Naive thymus-derived CD4-positive, alpha-beta T cell (primary cell): Measurements from ENCODE around the gene BICD2. TPM values are rescaled to one million over a fixed set of nuclear protein-coding genes. Genes with fewer than 3 reads are reported as not detected.

ENCODE experiments used
- ATAC-seq: fragments of 150-1000 bp; cut with Tn5 transposase; 2 replicates; pipeline ENCODE4 v1.10.0; 2021; ENCODE audit warnings: mild to moderate bottlenecking, moderate library complexity
- CTCF ChIA-PET: fragments of 350-600 bp; sonication (Branson Sonifier 250); formaldehyde crosslinking; loops from one replicate; lab custom pipeline; 2021; ENCODE audit warnings: antibody characterized with exemption; lab: Charles Lee
- POLR2A ChIA-PET: fragments of 350-600 bp; sonication (Branson Sonifier 250); formaldehyde crosslinking; loops from one replicate; lab custom pipeline; 2021; ENCODE audit warnings: antibody characterized with exemption, inconsistent platforms; lab: Charles Lee
- DNase-seq, 9 donors: peaks; one replicate each; pipeline versions ENCODE4 v3.0.0 to v3.0.0-alpha.2; 2020 to 2022; ENCODE audit warnings: mixed read lengths in 1 of 9
- H3K27ac ChIP-seq: one replicate; pipeline ENCODE4 v1.7.0; 2013; ENCODE audit warnings: mild to moderate bottlenecking, low read depth, low read length, moderate library complexity
- H3K27me3 ChIP-seq, 2 donors: one replicate each; pipeline ENCODE4 v1.7.0; 2013; ENCODE audit warnings: low read length in 2 of 2, mild to moderate bottlenecking in 2 of 2, moderate library complexity in 2 of 2; ENCODE audit not compliant: control insufficient read depth in 2 of 2, insufficient read depth in 2 of 2
- H3K36me3 ChIP-seq, 3 experiments: 1 replicate in 2 of 3; 2 replicates in 1 of 3; pipeline ENCODE4 v1.7.0; 2013; ENCODE audit warnings: low read length in 3 of 3, mild to moderate bottlenecking in 3 of 3, moderate library complexity in 1 of 3; ENCODE audit not compliant: insufficient read depth in 3 of 3, control insufficient read depth in 2 of 3
- H3K4me1 ChIP-seq, 2 donors: one replicate each; pipeline ENCODE4 v1.7.0; 2013; ENCODE audit warnings: low read length in 2 of 2, mild to moderate bottlenecking in 2 of 2, moderate library complexity in 1 of 2; ENCODE audit not compliant: control insufficient read depth in 2 of 2, insufficient read depth in 2 of 2
- H3K4me3 ChIP-seq: 2 replicates; pipeline ENCODE4 v1.7.0; 2013; ENCODE audit warnings: mild to moderate bottlenecking, low read length
- H3K9me3 ChIP-seq, 3 experiments: 1 replicate in 2 of 3; 2 replicates in 1 of 3; pipeline ENCODE4 v1.7.0; 2013; ENCODE audit warnings: low read length in 3 of 3; ENCODE audit not compliant: control insufficient read depth in 2 of 3
- H3K27ac Mint-ChIP-seq, 9 donors: one replicate each; pipeline ENCODE4 v1.8.0; 2020 to 2022; ENCODE audit warnings: mixed read lengths in 9 of 9, mild to moderate bottlenecking in 8 of 9, moderate library complexity in 5 of 9, inconsistent platforms in 2 of 9
- H3K27me3 Mint-ChIP-seq, 5 donors: one replicate each; pipeline ENCODE4 v1.8.0; 2021 to 2022; ENCODE audit warnings: mixed read lengths in 5 of 5, mild to moderate bottlenecking in 1 of 5
- H3K36me3 Mint-ChIP-seq, 5 donors: one replicate each; pipeline ENCODE4 v1.8.0; 2020 to 2022; ENCODE audit warnings: mixed read lengths in 5 of 5, mild to moderate bottlenecking in 3 of 5, inconsistent platforms in 1 of 5
- H3K4me1 Mint-ChIP-seq, 7 donors: one replicate each; pipeline ENCODE4 v1.8.0; 2020 to 2022; ENCODE audit warnings: mixed read lengths in 7 of 7, mild to moderate bottlenecking in 3 of 7, inconsistent platforms in 1 of 7
- H3K4me3 Mint-ChIP-seq, 10 donors: one replicate each; pipeline ENCODE4 v1.8.0; 2020 to 2022; ENCODE audit warnings: mild to moderate bottlenecking in 10 of 10, mixed read lengths in 10 of 10, moderate library complexity in 6 of 10, inconsistent platforms in 2 of 10
- H3K9me3 Mint-ChIP-seq, 11 donors: one replicate each; pipeline ENCODE4 v1.8.0; 2020 to 2022; ENCODE audit warnings: mixed read lengths in 11 of 11, mild to moderate bottlenecking in 4 of 11, inconsistent platforms in 1 of 11, moderate library complexity in 1 of 11
- intact Hi-C, 2 donors: fragments of 100-400 bp; cut with micrococcal nuclease; formaldehyde crosslinking; loops; one replicate each; pipeline ENCODE4 v1.15.1; 2023
- polyA plus RNA-seq, 2 donors: library from polyadenylated mRNA; unstranded; fragments of 300-500 nt; fragmentation: Illumina TruSeq; gene quantifications; one replicate each; pipeline ENCODE4 v1.2.3, GENCODE V29; 2021
- total RNA-seq, 6 experiments: library from RNA in 5 of 6; stranded (reverse) in 5 of 6; gene quantifications; 1 replicate in 5 of 6; 2 replicates in 1 of 6; pipeline ENCODE4 v1.2.3 and lab custom pipeline; 2021 to 2026

Gene BICD2
- total and polyA plus RNA-seq, 7 experiments from 2014 or later = 7.4 to 28.8 (median 27.4) TPM

DNA sequence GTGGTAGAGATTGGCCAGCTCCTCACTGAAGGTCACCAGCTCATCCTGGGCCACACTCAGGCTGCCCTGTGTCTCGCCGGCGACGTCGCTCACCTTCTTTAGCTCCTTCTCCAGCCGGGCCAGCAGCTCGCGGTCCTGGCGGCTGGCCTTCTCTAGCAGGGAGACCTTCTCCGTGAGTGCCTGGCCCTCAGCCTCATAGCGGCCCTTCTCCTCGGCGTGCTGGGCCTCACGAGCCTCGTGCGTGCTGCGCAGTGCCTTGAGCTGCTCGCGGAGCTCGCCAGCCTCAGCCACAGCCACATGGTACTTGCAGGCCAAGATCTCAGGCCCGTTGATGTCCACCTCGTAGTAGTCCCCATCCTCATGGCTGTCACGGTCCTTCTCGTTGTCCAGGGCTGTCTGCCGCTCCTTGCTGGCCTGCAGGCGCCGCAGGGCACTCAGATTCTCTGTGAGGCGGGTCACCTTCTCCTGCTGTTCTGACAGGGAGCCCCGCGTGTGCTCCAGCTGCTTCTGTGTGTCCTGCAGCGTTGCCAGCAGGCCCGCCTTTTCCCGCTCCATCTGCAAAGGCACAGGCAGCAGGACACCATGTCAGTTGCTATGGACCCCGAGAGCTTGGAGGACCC is 45.5 kb downstream of the BICD2 start:
- Histone ChIP-seq H3K4me1 (no peaks in the 10 kb centered on the region), H3K27ac (no peak overlapping the region), H3K9me3 (no peaks in the 10 kb centered on the region), H3K4me3 (no peak overlapping the region), H3K27me3 (no peaks in the 10 kb centered on the region), H3K36me3 (peaks cover 0 to 97% (median 14%) of the 10 kb centered on the region in 3 experiments)
- no peak overlapping the region for H3K4me3 Mint-ChIP-seq
- H3K27me3 Mint-ChIP-seq = no peaks in the 10 kb centered on the region
- intact Hi-C loops = loop anchor here in 1 of 2 donors (5.0 kb wide), 2 partner anchors 88 to 1243 kb away; no protein-coding TSS in a partner anchor
- POLR2A ChIA-PET = interaction anchor here (0.6 kb wide), 1 partner anchor 44 kb away, joined by 3 read pairs; no protein-coding TSS in a partner anchor
- H3K27ac Mint-ChIP-seq = no peak overlapping the region
- DNase-seq (no peak), ATAC-seq (no peak)
- CTCF ChIA-PET = interaction anchor here (4.6 kb wide), 1 partner anchor 70 kb away, joined by 60 read pairs; no protein-coding TSS in a partner anchor
- H3K36me3 Mint-ChIP-seq = peaks cover 0 to 58% (median 12%) of the 10 kb centered on the region in 5 donors
- H3K9me3 Mint-ChIP-seq = no peaks in the 10 kb centered on the region
- H3K4me1 Mint-ChIP-seq = peaks cover 0 to 7% (median 2%) of the 10 kb centered on the region in 7 donors

DNA sequence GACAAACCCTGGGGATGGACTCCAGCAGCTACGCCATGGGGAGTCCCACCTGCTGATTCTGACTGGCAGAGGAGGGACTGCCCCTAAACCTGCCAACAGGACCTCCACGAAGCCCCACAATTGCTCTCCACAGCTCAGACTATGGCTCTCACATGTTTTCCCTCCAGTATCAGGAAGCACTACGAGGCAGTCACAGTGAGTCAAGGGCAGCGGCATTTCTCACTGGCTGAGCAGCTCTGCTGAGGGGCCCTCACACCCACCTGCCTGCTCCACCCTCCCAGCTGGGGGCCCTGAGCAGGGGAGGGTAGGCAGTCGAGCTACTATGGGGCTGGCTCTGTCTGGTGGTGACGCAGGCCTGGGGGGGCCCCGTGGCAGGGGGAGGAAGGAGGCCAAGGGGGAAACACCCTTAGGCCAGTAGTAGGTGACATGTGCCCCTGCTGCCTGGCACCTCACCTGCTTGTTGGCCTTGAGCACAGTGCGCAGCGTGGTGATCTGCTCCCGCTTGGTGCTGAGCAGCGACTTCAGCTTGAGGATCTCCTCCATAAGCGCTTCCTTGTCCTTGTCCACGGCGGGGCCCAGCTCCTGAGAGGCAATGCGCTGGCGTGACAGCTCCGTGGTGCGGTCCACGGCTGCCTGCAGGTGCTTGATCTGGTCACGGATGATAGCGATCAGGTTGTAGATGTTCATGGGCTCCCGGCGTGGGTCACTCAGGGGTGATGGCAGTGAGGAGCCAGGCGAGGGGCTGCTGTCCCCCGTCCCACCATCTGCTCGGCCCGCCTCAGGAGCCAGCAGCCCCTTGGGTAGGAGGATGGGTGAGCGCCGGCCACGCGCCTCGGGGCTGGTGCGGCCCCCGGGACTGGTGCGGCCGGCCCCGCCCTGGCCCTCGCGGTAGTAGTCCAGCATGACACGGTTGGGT is 46.3 kb downstream of the BICD2 start:
- Mint-ChIP-seq H3K4me1 (peaks cover 0 to 8% (median 0%) of the 10 kb centered on the region in 7 donors), H3K4me3 (peak overlapping the region in 1 of 10 donors; percentile 59), H3K27me3 (no peaks in the 10 kb centered on the region), H3K9me3 (no peaks in the 10 kb centered on the region), H3K27ac (no peak overlapping the region), H3K36me3 (peaks cover 6 to 65% (median 11%) of the 10 kb centered on the region in 5 donors)
- Histone ChIP-seq H3K36me3 (peaks cover 0 to 97% (median 16%) of the 10 kb centered on the region in 3 experiments), H3K27ac (no peak overlapping the region), H3K9me3 (no peaks in the 10 kb centered on the region), H3K4me1 (no peaks in the 10 kb centered on the region), H3K27me3 (no peaks in the 10 kb centered on the region), H3K4me3 (no peak overlapping the region)
- ATAC-seq (no peak), DNase-seq (no peak)
- POLR2A ChIA-PET = interaction anchor here (0.6 kb wide), 1 partner anchor 45 kb away, joined by 3 read pairs; no protein-coding TSS in a partner anchor
- intact Hi-C loops = loop anchor here in 1 of 2 donors (5.0 kb wide), 2 partner anchors 89 to 1244 kb away; no protein-coding TSS in a partner anchor
- CTCF ChIA-PET = interaction anchor here (1.1 to 4.6 kb wide), 4 partner anchors 42 to 75 kb away, joined by 3 to 60 read pairs (median 5); partner anchors contain the start of gene IPPK

DNA sequence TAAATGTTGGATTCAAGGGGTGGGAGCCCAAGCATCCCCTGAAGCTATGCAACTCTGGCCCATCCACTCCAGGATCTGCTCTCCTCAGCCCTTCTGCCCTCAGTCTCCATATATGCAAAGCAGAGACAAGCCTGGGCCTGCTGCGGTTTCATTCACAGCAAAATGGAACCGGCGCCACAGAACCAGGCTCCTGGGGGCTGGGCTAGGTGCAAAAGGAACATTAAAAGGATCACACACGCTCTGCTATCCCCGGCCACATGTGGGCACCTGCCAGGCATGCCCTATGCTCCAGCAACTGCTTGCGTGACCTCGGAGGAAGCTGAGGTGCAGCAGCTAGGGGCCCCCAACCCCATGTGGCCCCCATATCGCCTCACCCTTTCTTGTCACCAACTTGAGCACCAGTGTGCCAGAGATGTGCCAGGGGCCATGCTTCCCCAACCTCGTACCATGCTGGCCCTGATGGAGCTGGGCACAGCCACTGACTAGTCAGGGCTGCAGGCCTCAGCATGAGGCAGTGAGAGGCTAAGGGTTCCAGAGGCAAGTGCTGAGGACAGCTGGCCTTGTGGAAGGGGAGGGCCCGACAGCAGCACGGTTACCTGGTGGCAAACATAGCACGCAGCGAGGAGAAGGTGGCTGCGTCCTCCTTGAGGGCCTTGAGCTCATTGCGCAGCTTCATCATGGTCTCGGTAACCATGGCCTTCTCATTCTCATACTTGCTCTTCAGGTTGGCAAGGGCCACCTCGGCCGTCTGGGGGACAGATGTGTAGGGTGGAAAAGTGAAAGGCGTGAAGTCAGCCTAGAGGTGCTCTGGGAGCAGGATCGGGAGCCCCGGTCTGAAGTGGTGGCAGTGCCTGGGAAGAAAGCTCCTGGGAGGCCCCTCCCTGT is 47.2 kb downstream of the BICD2 start:
- no peaks in the 10 kb centered on the region for H3K27me3 ChIP-seq
- DNase-seq (no peak), ATAC-seq (no peak)
- intact Hi-C loops = loop anchor here in 1 of 2 donors (2.0 to 5.0 kb wide), 3 partner anchors 47 to 1245 kb away; partner anchors contain the start of gene IPPK
- peak overlapping the region in 2 of 9 donors; percentile 31 to 33 for H3K27ac Mint-ChIP-seq
- ChIA-PET POLR2A (interaction anchor here (1.2 kb wide), 1 partner anchor 73 kb away, joined by 3 read pairs; no protein-coding TSS in a partner anchor), CTCF (interaction anchor here (1.1 to 4.6 kb wide), 6 partner anchors 43 to 231 kb away, joined by 3 to 60 read pairs (median 4); partner anchors contain the start of gene IPPK)
- no peak overlapping the region for H3K4me3 ChIP-seq
- peaks cover 8 to 67% (median 13%) of the 10 kb centered on the region in 5 donors for H3K36me3 Mint-ChIP-seq
- peaks cover 0 to 95% (median 16%) of the 10 kb centered on the region in 3 experiments for H3K36me3 ChIP-seq
- H3K4me1 ChIP-seq = peaks cover 1 to 5% of the 10 kb centered on the region in 2 donors
- no peak overlapping the region for H3K27ac ChIP-seq
- no peaks in the 10 kb centered on the region for H3K27me3 Mint-ChIP-seq
- H3K9me3 Mint-ChIP-seq = no peaks in the 10 kb centered on the region
- H3K4me1 Mint-ChIP-seq = peaks cover under 1 to 13% (median 7%) of the 10 kb centered on the region in 7 donors
- H3K4me3 Mint-ChIP-seq = no peak overlapping the region
- no peaks in the 10 kb centered on the region for H3K9me3 ChIP-seq

DNA sequence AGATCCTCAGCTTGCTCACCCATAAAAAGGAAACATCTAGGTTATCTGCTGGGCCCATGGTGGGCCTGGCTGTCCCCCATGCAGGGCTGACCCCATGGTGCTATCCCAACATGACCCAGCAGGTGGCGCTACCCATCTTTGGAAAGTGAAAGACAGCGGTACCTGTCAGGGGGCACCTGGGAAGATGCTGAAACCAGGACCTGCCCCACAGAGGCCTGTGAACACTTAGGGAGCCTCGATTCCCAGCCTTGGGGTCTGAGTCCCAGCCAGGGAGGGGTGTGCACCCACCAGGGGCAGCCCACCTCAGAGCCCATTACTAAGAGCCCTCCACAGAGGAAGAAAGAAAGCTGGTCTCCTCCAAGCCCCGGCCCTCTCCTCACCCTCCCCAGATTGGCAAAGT is 48.1 kb downstream of the BICD2 start:
- ChIA-PET POLR2A (interaction anchor here (1.2 kb wide), 1 partner anchor 74 kb away, joined by 3 read pairs; no protein-coding TSS in a partner anchor), CTCF (interaction anchor here (0.6 to 4.6 kb wide), 7 partner anchors 44 to 304 kb away, joined by 3 to 60 read pairs (median 4); no protein-coding TSS in a partner anchor)
- Mint-ChIP-seq H3K4me1 (peaks cover 9 to 21% (median 16%) of the 10 kb centered on the region in 7 donors), H3K4me3 (no peak overlapping the region), H3K36me3 (peaks cover 13 to 65% (median 16%) of the 10 kb centered on the region in 5 donors), H3K27me3 (no peaks in the 10 kb centered on the region), H3K27ac (peak overlapping the region in 5 of 9 donors; percentile 1 to 53 (median 36)), H3K9me3 (no peaks in the 10 kb centered on the region)
- DNase-seq = peak; percentile 53 to 84 (median 70)
- intact Hi-C loops = loop anchor here (1.0 to 5.0 kb wide), 5 partner anchors 46 to 1246 kb away; partner anchors contain the start of gene IPPK (in 1 of the 2)
- no peak overlapping the region for H3K27ac ChIP-seq
- no peaks in the 10 kb centered on the region for H3K9me3 ChIP-seq
- peak; percentile 86 for ATAC-seq
- H3K27me3 ChIP-seq = no peaks in the 10 kb centered on the region
- peaks cover 0 to 86% (median 12%) of the 10 kb centered on the region in 3 experiments for H3K36me3 ChIP-seq
- H3K4me3 ChIP-seq = no peak overlapping the region
- peaks cover 9 to 14% of the 10 kb centered on the region in 2 donors for H3K4me1 ChIP-seq

DNA sequence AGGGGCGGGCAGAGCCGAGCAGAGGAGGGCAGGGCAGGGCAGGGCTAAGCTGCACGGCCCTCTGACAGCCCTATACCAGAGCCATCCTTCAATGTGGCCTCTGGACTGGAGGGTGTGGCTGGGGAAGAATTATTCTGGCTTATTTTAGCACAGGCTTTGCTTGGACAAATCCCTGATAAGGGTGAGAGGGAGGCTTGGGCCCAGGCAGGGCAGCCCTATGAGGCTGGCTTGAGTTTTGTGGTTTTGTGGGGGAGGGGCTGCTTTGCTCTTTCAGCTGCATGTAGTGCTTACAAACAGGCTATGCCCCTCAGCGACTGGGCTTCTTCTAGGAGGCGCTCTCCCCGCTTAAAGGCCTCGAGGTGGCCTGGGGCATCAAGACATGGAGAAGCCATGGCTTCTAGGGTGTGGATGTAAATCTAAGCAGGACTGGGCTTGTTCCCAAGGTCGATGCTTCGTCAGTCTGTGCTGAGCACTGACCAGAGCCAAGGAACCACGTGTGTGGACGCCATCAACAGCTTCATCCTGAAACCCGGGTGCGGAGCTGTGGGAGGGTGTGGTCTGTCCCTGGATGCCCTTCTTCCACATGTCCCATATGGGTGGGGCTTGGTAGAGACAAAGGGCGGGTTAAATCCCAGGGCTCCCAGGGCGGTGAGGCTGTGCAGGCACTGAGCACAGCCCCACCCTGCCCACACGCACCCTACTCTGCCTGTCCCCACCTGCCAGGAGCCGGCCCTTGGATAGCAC is 49.0 kb downstream of the BICD2 start:
- no peak for ATAC-seq
- intact Hi-C loops = loop anchor here (1.0 to 5.0 kb wide), 5 partner anchors 45 to 1247 kb away; partner anchors contain the start of gene IPPK (in 1 of the 2)
- no peaks in the 10 kb centered on the region for H3K27me3 ChIP-seq
- H3K4me3 ChIP-seq = no peak overlapping the region
- H3K27ac ChIP-seq = no peak overlapping the region
- H3K27me3 Mint-ChIP-seq = no peaks in the 10 kb centered on the region
- H3K36me3 ChIP-seq = peaks cover 0 to 78% (median 10%) of the 10 kb centered on the region in 3 experiments
- POLR2A ChIA-PET = no interaction called here
- CTCF ChIA-PET = interaction anchor here (0.6 to 4.6 kb wide), 5 partner anchors 53 to 305 kb away, joined by 3 to 60 read pairs (median 4); no protein-coding TSS in a partner anchor
- no peaks in the 10 kb centered on the region for H3K9me3 ChIP-seq
- H3K36me3 Mint-ChIP-seq = peaks cover 10 to 59% (median 19%) of the 10 kb centered on the region in 5 donors
- peak overlapping the region in 1 of 9 donors; percentile 26 for H3K27ac Mint-ChIP-seq
- H3K4me1 ChIP-seq = peaks cover 14 to 23% of the 10 kb centered on the region in 2 donors
- peaks cover 16 to 28% (median 22%) of the 10 kb centered on the region in 7 donors for H3K4me1 Mint-ChIP-seq
- no peak overlapping the region for H3K4me3 Mint-ChIP-seq
- DNase-seq = no peak
- H3K9me3 Mint-ChIP-seq = no peaks in the 10 kb centered on the region
